Osteoblast (primary cell): Measurements from ENCODE around the gene ZBTB7C. TPM values are rescaled to one million over a fixed set of nuclear protein-coding genes. Genes with fewer than 3 reads are reported as not detected.

Experiments
- DNase-seq: peaks from one replicate; pipeline ENCODE4 v3.0.0; 2011; ENCODE audit warnings: low spot score, mixed read lengths; ENCODE audit not compliant: insufficient read length; ENCODE audit errors: missing footprints
- H2AFZ ChIP-seq: 2 replicates; pipeline ENCODE4 v1.6.0; 2011; ENCODE audit warnings: mild to moderate bottlenecking, low read length
- H3K27ac ChIP-seq: 2 replicates; pipeline ENCODE4 v1.5.1; 2011; ENCODE audit warnings: mild to moderate bottlenecking, low read depth, low read length, moderate library complexity
- H3K27me3 ChIP-seq: 2 replicates; pipeline ENCODE4 v1.6.0; 2012; ENCODE audit warnings: mild to moderate bottlenecking, control low read depth, inconsistent platforms, low read length, moderate library complexity; ENCODE audit not compliant: insufficient read depth
- H3K36me3 ChIP-seq: 2 replicates; pipeline ENCODE4 v1.5.1; 2011; ENCODE audit warnings: mild to moderate bottlenecking, low read length, control low read depth, moderate library complexity; ENCODE audit not compliant: insufficient read depth
- H3K4me1 ChIP-seq: 2 replicates; pipeline ENCODE4 v1.5.1; 2011; ENCODE audit warnings: mild to moderate bottlenecking, low read length, control low read depth, moderate library complexity; ENCODE audit not compliant: insufficient read depth
- H3K4me2 ChIP-seq: 2 replicates; pipeline ENCODE4 v1.6.0; 2011; ENCODE audit warnings: mild to moderate bottlenecking, low read length; ENCODE audit not compliant: insufficient read depth
- H3K4me3 ChIP-seq: fragments of 200-600 bp; sonication (generic); 3 replicates; pipeline ENCODE4 v1.5.1; 2012; ENCODE audit warnings: mild to moderate bottlenecking, low read length, inconsistent platforms; ENCODE audit not compliant: insufficient read depth
- H3K79me2 ChIP-seq: 2 replicates; pipeline ENCODE4 v1.6.0; 2012; ENCODE audit warnings: mild to moderate bottlenecking, low read length, control low read depth, inconsistent platforms; ENCODE audit not compliant: insufficient read depth
- H3K9me3 ChIP-seq: 2 replicates; pipeline ENCODE4 v1.5.1; 2011; ENCODE audit warnings: low read depth, low read length, control low read depth
- H4K20me1 ChIP-seq: 2 replicates; pipeline ENCODE4 v1.6.0; 2012; ENCODE audit warnings: mild to moderate bottlenecking, low read length, control low read depth; ENCODE audit not compliant: insufficient read depth
- total RNA-seq: library from RNA; depleted of rRNA; stranded (reverse); fragments of >200 nt; gene quantifications from 2 replicates; pipeline ENCODE4 v1.2.3, GENCODE V29; 2012
- TF ChIP-seq, protein P1 (sequence below): IDR thresholded peaks from 2 replicates; pipeline ENCODE4 v1.5.1; 2011; ENCODE audit warnings: mild to moderate bottlenecking, low read depth, low read length, moderate library complexity; ENCODE audit errors: extremely low read depth

Gene ZBTB7C
- total RNA-seq, 1 donor = 0.36 TPM

DNA sequence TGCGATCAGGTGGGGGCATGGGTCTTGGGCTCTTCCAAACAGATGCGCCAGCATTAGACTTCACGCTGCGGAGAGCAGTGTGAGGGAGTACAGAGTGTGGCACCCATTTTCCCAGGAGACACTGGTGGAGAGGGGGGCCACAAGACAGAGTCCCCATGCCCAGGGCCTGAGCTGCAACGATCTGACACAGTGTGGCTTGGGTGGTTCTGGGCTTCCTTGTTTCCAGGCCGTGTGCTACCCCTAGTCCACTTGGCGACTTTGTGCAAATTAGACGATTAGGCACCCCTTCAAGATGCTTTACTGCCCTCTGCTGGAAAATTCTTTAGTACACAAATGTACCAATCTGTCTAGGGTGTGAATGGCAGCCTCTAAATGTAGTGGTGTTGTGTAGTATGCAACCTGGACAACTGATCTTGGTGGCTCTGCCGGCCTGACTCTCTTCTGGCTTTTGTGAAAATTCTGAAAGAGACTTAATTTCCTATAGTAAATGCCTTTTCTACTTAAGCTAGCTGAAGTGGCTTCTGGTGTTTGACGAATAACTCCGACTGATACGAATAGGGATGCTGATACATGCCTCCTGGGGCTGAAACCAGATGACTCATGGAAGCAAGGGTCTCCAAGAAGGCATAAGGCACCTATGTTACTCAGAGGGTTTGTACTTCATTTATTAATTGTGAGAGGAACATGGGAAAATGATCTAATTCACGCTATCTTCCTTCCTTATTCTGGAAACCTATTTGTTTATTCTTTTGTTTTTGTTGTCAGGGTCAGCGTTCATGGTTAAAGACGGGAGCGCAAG lies 386.5 kb downstream of the ZBTB7C start:
- H3K4me2 ChIP-seq = no peak overlapping the region
- no peak overlapping the region for H3K4me3 ChIP-seq
- peak; percentile 93 for DNase-seq
- no peaks in the 10 kb centered on the region for H3K9me3 ChIP-seq
- peaks cover 18% of the 10 kb centered on the region for H3K4me1 ChIP-seq
- peaks cover 16% of the 10 kb centered on the region for H3K27me3 ChIP-seq
- H3K27ac ChIP-seq = no peak overlapping the region
- no peaks in the 10 kb centered on the region for H3K79me2 ChIP-seq
- TF ChIP-seq, protein P1, sequence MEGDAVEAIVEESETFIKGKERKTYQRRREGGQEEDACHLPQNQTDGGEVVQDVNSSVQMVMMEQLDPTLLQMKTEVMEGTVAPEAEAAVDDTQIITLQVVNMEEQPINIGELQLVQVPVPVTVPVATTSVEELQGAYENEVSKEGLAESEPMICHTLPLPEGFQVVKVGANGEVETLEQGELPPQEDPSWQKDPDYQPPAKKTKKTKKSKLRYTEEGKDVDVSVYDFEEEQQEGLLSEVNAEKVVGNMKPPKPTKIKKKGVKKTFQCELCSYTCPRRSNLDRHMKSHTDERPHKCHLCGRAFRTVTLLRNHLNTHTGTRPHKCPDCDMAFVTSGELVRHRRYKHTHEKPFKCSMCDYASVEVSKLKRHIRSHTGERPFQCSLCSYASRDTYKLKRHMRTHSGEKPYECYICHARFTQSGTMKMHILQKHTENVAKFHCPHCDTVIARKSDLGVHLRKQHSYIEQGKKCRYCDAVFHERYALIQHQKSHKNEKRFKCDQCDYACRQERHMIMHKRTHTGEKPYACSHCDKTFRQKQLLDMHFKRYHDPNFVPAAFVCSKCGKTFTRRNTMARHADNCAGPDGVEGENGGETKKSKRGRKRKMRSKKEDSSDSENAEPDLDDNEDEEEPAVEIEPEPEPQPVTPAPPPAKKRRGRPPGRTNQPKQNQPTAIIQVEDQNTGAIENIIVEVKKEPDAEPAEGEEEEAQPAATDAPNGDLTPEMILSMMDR = peak; percentile 61
- no peaks in the 10 kb centered on the region for H3K36me3 ChIP-seq
- no peaks in the 10 kb centered on the region for H4K20me1 ChIP-seq
- no peak overlapping the region for H2AFZ ChIP-seq

DNA sequence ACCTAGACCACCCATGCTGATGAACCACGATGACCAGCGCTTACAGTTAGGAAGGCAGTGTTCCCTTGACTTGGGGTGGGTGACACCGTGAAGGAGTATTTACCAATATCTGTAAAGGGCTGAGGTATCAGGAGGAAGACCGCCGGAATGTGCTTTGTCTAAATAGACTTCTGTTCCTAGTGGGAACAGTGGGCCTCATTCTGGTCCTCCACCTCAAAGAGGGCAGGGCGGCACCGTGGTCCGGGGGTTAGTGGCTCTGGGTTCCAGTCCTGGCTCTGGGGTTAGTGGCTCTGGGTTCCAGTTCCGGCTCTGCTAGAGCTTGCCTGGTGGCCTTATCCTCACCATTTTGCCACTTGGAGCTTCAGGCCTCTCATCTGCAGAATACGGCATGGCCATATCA lies 387.2 kb downstream of the ZBTB7C start:
- Histone ChIP-seq H3K4me3 (no peak overlapping the region), H4K20me1 (no peaks in the 10 kb centered on the region), H3K27me3 (peaks cover 16% of the 10 kb centered on the region), H3K4me2 (no peak overlapping the region), H3K9me3 (no peaks in the 10 kb centered on the region), H3K27ac (no peak overlapping the region), H3K36me3 (no peaks in the 10 kb centered on the region), H2AFZ (no peak overlapping the region), H3K4me1 (peaks cover 13% of the 10 kb centered on the region), H3K79me2 (no peaks in the 10 kb centered on the region)
- no peak for DNase-seq
- TF ChIP-seq, protein P1 = no peak

DNA sequence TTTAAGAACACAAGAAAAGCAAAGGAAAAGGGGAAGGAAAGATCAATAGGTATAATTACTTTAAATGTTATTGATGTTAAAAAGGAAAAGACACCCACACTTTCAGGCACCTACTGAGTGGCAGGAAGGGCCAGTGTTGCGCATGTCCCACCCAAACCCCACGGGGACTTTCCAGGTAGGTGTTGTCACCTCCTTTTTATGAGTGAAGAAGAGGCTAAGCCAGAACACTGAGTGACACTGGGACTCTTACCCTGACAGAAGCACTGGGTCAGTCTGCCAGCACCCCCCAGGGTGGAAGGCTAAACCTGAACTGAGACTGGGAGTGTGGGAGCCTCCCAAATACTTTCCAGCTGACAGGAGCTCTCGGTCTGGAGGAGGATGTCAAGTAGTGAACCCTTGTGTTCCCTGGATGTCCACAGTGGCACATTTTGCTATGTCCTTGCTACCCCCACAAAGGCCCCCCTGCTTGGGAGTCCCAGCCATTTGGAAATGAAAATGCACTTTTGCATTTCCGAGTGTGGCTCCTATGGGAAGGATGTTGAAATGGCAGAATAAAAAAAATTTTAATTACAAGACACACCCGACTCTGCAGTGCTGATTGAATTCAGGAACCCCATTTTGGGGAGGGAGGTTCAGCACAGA lies 387.8 kb downstream of the ZBTB7C start:
- Histone ChIP-seq H3K27me3 (peaks cover 20% of the 10 kb centered on the region), H3K79me2 (no peaks in the 10 kb centered on the region), H3K4me1 (peaks cover 13% of the 10 kb centered on the region), H3K36me3 (no peaks in the 10 kb centered on the region), H2AFZ (no peak overlapping the region), H4K20me1 (no peaks in the 10 kb centered on the region), H3K27ac (no peak overlapping the region), H3K9me3 (no peaks in the 10 kb centered on the region), H3K4me2 (no peak overlapping the region), H3K4me3 (no peak overlapping the region)
- DNase-seq = no peak
- TF ChIP-seq, protein P1 = no peak
